VCaP (cell line): ENCODE results near the gene TEX264.

Experiments used
- H3K27ac ChIP-seq: fragments of 450-650 bp; 2 replicates; pipeline ENCODE4 v1.5.1; 2017
- TF ChIP-seq, protein P1 (sequence below): fragments of 450-650 bp; conservative IDR thresholded peaks from 2 replicates; pipeline ENCODE4 v1.5.1; 2017; ENCODE audit warnings: mild to moderate bottlenecking, moderate library complexity

TEX264 gene

DNA sequence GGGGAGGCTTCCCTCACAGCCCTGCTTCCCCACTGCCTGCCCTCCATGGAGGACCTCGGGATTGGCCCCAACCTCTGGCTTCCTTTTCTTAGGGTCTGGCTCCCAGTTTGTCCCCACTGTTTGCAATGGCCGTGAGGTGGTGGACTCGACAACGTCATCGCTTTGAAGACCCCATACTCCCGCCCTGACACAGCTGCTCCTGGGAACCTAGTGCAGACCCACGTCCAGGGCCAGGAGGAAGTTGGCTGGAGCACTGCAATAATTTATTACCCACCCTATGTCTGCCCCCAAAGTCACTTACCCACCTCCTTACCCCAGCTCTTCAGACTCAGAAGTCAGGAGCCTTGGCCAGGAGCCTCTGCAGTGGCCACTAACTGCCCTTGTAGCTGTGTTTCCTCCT, 46.9 kb downstream of the TEX264 start:
- TF ChIP-seq, protein P1, sequence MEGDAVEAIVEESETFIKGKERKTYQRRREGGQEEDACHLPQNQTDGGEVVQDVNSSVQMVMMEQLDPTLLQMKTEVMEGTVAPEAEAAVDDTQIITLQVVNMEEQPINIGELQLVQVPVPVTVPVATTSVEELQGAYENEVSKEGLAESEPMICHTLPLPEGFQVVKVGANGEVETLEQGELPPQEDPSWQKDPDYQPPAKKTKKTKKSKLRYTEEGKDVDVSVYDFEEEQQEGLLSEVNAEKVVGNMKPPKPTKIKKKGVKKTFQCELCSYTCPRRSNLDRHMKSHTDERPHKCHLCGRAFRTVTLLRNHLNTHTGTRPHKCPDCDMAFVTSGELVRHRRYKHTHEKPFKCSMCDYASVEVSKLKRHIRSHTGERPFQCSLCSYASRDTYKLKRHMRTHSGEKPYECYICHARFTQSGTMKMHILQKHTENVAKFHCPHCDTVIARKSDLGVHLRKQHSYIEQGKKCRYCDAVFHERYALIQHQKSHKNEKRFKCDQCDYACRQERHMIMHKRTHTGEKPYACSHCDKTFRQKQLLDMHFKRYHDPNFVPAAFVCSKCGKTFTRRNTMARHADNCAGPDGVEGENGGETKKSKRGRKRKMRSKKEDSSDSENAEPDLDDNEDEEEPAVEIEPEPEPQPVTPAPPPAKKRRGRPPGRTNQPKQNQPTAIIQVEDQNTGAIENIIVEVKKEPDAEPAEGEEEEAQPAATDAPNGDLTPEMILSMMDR: no peak
- H3K27ac ChIP-seq: no peak overlapping the region

DNA sequence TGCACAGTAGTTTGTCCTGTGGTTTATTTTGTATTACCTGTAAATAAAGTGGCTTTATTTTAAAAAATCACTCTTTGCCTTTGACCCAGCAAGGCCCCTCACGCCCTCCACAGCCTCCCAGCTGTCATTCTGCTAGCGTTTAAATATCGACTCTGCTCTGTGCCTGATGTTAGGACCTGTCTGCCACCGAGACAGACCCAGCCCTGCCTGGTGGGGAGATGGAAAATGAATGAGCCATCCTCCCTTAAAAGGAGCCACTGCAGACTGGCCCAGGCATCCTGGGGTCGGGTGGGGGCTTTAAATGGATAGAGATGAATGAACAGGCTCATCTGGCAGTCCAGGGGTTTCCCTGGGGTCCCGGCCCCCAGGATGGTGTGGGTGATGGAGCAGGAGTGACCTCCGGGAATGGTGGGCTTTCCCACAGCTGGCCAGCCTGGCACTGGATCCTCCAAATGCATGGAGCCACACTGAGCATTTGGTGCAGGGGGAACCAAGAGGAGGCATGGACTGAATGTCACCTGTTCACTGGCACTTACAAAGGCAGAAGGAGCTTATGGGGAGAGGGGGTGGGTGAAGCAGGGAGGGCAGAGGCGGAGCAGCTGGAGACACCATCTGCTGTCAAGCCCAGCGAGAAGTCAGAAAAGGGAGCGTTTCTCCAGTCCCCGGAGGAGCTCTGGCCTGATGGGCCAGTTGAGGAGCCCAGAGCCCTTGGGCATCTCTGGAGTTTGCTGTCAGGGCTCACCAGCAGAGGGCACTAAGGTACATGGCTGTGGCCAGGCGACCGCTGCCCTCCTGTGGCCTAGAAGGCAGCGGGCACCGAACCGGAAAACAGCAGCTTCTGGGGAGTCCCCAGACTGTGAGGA, 47.7 kb downstream of the TEX264 start:
- H3K27ac ChIP-seq: no peak overlapping the region

DNA sequence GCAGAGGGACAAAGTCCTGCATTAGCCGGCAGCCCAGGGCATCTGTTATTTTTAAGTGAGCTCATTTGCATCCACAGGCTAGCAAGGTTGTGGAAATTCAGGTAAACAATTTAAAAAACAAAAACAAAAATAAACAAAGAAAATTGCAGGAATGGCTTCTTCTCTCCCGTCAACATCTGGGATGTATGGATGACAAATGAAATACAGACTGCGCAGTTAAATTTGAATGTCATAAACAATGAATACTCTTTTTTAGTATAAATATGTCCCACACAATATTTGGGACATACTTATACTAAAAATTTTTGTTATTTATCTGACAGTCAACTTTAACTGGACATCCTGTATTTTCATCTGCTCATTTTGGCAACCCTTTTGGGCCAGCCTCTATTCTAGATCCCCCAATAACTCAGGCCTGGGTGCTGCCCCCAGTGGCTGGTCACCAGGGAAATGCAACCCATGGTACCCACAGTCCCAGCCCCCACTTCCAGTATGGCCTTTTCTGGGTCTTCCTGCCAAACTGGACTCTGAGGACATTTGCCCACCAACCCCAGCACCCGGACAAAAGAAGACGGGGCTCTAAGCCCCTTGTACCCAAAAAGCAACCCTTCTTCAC, 48.5 kb downstream of the TEX264 start:
- H3K27ac ChIP-seq: no peak overlapping the region
- TF ChIP-seq, protein P1: peak; percentile 5

More for the DNA sequence above, 47.7 kb downstream of the TEX264 start:
- TF ChIP-seq, protein P1: peak; percentile 89

DNA sequence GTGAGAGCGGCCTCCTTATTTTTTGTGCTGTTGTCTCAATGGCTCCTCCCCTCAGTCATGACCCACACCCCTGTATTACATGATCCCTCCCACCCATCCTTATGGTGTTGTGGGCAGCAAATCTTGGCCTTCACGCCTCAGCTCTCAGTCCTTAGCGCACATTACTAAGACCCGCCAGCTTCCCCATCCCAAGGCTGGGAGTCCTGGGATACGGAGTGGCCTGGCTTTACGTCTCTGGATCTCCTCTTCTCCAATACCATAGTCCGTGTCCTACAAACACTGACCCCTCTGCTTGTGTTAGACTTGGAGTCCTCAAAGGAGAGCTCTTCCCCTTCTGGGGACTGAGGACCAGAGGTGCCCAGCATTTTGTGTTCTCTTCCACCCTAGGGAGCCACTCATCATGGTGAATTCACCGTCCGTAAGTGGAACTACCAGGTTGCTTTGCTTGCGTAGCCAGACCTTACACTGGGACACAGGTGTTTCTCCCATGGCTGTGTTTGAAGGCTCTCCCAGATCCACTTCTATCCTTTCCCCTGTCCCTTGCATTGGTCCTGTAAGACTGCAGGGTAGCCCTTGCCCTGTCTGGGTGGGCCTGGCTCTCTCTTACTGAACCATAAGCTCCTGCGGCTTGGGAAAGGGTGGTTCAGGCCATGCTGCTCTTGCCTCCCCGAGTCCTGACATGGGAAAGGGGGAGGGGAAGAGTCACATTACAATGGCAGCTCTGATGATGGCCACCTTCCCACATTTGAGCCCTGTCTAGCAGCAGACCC, 49.4 kb downstream of the TEX264 start:
- TF ChIP-seq, protein P1: no peak
- no peak overlapping the region for H3K27ac ChIP-seq

DNA sequence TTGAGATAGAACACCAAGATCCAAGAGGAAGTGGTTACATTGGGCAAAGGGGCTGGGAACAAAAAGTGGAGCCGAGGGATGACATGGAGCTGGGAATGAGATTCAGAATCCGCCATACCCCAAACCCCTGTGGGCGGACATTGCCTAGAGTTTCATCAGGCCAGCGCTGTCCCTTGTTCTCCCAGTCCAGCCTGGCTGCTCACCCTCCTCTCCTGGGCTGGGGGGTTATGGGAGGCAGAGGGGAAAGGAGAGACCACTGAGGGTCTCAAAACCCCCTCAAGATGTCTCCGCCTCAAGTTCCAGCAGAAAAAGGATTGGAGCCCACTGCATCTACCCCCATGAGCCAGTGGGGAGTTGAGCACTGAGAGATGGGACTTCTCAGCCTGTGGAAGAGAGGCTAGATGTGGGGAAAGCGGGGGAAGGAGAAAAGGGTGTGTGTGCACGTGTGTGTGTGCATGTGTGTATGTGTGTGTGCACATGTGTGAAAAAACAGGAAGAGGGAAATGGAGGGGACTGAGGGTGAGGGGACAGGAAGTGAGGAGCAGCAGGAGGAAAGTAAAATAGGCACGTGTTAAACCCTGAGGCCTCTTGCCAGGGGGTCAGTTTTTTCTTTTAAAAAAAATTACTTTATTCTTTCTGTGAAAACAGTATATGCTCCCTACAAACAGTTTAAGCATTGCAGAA, 50.2 kb downstream of the TEX264 start:
- H3K27ac ChIP-seq: no peak overlapping the region
- TF ChIP-seq, protein P1: no peak

DNA sequence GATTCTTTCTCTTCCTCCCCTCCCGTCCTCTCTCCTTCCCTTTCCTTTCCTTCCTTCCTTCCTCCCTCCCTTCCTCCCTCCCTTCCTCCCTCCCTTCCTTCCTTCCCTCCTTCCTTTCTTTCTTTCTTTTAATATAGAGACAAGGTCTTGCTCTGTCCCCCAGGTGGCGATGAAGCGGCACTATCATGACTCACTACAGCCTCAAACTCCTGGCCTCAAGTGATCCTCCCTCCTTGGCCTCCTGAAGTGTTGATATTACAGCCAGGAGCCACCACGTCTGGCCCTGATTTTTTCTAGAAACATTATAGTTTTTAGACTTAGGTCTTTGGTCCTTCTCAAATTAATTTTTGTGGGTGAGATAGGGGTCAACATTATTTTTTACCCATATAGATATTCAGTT, 51.3 kb downstream of the TEX264 start:
- H3K27ac ChIP-seq: no peak overlapping the region
- TF ChIP-seq, protein P1: no peak
